Loucy (cell line): ENCODE results near the gene ORMDL3.

Source experiments
- CTCF ChIP-seq: fragments of 200-600 bp; sonication (generic); conservative IDR thresholded peaks from 2 replicates; pipeline ENCODE4 v1.5.1; 2014; ENCODE audit warnings: mild to moderate bottlenecking, antibody characterized with exemption, low read length
- EZH2phosphoT487 ChIP-seq: fragments of 200-600 bp; IDR thresholded peaks from 2 replicates; pipeline ENCODE4 v1.6.1; 2018; ENCODE audit warnings: antibody characterized with exemption, mild to moderate bottlenecking, moderate library complexity, borderline replicate concordance

- TF ChIP-seq CTCF (no peak), EZH2phosphoT487 (no peak)
These were observed 46.1 kb upstream of the ORMDL3 start for GRCh38 chr17:39973496-39973895.
